A673 (cell line): Measurements from ENCODE around the gene GZMA. TPM values are rescaled to one million over a fixed set of nuclear protein-coding genes. Genes with fewer than 3 reads are reported as not detected.
A peak's percentile ranks its signal among the peaks of the same experiment; 100 is the strongest.
"Not testable (repeated sequence)": the region's sequence is repeated elsewhere in the genome, so short reads cannot be mapped to it uniquely, and the experiment has no call there.

Experiments used
- BruUV-seq: library from RNA; stranded (reverse); fragments of 400-500 nt; replicated peaks from 2 replicates; lab custom pipeline; 2021; lab: Mats Ljungman, UMichigan
- CTCF ChIA-PET: fragments of 300-600 bp; sonication (Branson Sonifier 250); formaldehyde crosslinking; loops from one replicate; lab custom pipeline; 2022; ENCODE audit warnings: antibody characterized with exemption; lab: Charles Lee
- POLR2A ChIA-PET: fragments of 300-600 bp; sonication (Branson Sonifier 250); formaldehyde crosslinking; loops from one replicate; lab custom pipeline; 2022; ENCODE audit warnings: antibody characterized with exemption; ENCODE audit not compliant: low non-redundant PET; lab: Charles Lee
- DNase-seq: peaks from one replicate; pipeline ENCODE4 v3.0.0-alpha.2; 2015; ENCODE audit warnings: low spot score
- H3K27ac ChIP-seq: fragments of 200-600 bp; sonication (generic); 2 replicates; pipeline ENCODE4 v1.5.1; 2016; ENCODE audit warnings: mixed run types, low read depth, mild to moderate bottlenecking, mixed read lengths, antibody characterized with exemption, low read length; ENCODE audit not compliant: poor library complexity, severe bottlenecking
- H3K27me3 ChIP-seq: fragments of 200-600 bp; sonication (generic); replicated peaks from 2 replicates; pipeline ENCODE4 v1.6.1; 2017; ENCODE audit warnings: mixed run types, low read depth, mild to moderate bottlenecking, mixed read lengths, antibody characterized with exemption, low read length; ENCODE audit not compliant: insufficient read depth, poor library complexity
- H3K36me3 ChIP-seq: fragments of 200-600 bp; sonication (generic); 2 replicates; pipeline ENCODE4 v1.6.1; 2016; ENCODE audit warnings: mixed run types, mild to moderate bottlenecking, mixed read lengths, antibody characterized with exemption, low read length; ENCODE audit not compliant: insufficient read depth, poor library complexity, severe bottlenecking
- H3K4me1 ChIP-seq: fragments of 200-600 bp; sonication (generic); 2 replicates; pipeline ENCODE4 v1.6.1; 2017; ENCODE audit warnings: mixed run types, mild to moderate bottlenecking, mixed read lengths, antibody characterized with exemption, low read length; ENCODE audit not compliant: insufficient read depth, poor library complexity, severe bottlenecking
- H3K4me3 ChIP-seq: fragments of 200-600 bp; sonication (generic); 2 replicates; pipeline ENCODE4 v1.5.1; 2016; ENCODE audit warnings: low read depth, mixed run types, mild to moderate bottlenecking, mixed read lengths, low read length; ENCODE audit not compliant: poor library complexity, severe bottlenecking
- H3K9me3 ChIP-seq: fragments of 200-600 bp; sonication (generic); 2 replicates; pipeline ENCODE4 v1.6.1; 2016; ENCODE audit warnings: mixed run types, low read depth, mild to moderate bottlenecking, mixed read lengths, antibody characterized with exemption, low read length; ENCODE audit not compliant: poor library complexity, severe bottlenecking
- CTCF ChIP-seq: fragments of 300-800, 200-600 bp; sonication (generic); conservative IDR thresholded peaks from 2 replicates; pipeline ENCODE4 v1.5.1; 2017; ENCODE audit warnings: low read depth, mild to moderate bottlenecking, antibody characterized with exemption, low read length, moderate library complexity, mixed read lengths
- EZH2 ChIP-seq: fragments of 200-600 bp; sonication (generic); IDR thresholded peaks from 2 replicates; pipeline ENCODE4 v1.6.1; 2017; ENCODE audit warnings: borderline replicate concordance, low read depth, mild to moderate bottlenecking, mixed read lengths, antibody characterized with exemption, low read length; ENCODE audit not compliant: poor library complexity, severe bottlenecking
- intact Hi-C: fragments of 100-400 bp; cut with micrococcal nuclease; formaldehyde crosslinking; loops from one replicate; pipeline ENCODE4 v1.10.0; 2022; ENCODE audit not compliant: unreplicated experiment
- total RNA-seq: library from RNA; stranded (reverse); gene quantifications from 2 replicates; pipeline ENCODE4 v1.2.3, GENCODE V29; 2021

GZMA gene
- total RNA-seq, 1 experiment from 2014 or later = not detected

GRCh38 chr5:55104036-55104772 lies 1.8 kb downstream of the GZMA start:
- Histone ChIP-seq H3K4me1 (no peaks in the 10 kb centered on the region), H3K36me3 (no peaks in the 10 kb centered on the region), H3K27ac (no peak overlapping the region), H3K27me3 (no peaks in the 10 kb centered on the region), H3K9me3 (no peaks in the 10 kb centered on the region), H3K4me3 (no peak overlapping the region)
- intact Hi-C loops = no loop called here
- no TSS peak for BruUV-seq
- TF ChIP-seq CTCF = no peak
- TF ChIP-seq EZH2 = no peak
- CTCF ChIA-PET = no interaction called here
- POLR2A ChIA-PET = no interaction called here
- DNase-seq = peak; percentile 3

GRCh38 chr5:55104946-55105701 lies 2.7 kb downstream of the GZMA start:
- intact Hi-C loops = no loop called here
- no TSS peak for BruUV-seq
- no peak for TF ChIP-seq EZH2
- TF ChIP-seq CTCF = no peak
- no peaks in the 10 kb centered on the region for H3K4me1 ChIP-seq
- H3K36me3 ChIP-seq = no peaks in the 10 kb centered on the region
- ChIA-PET POLR2A (no interaction called here), CTCF (no interaction called here)
- H3K27me3 ChIP-seq = no peaks in the 10 kb centered on the region
- H3K9me3 ChIP-seq = no peaks in the 10 kb centered on the region
- no peak overlapping the region for H3K27ac ChIP-seq
- H3K4me3 ChIP-seq = no peak overlapping the region
- no peak for DNase-seq

- CTCF ChIA-PET, H3K27ac ChIP-seq, H3K9me3 ChIP-seq, H3K4me3 ChIP-seq, POLR2A ChIA-PET, H3K27me3 ChIP-seq, intact Hi-C loops, H3K36me3 ChIP-seq, H3K4me1 ChIP-seq, DNase-seq, BruUV-seq: not testable (repeated sequence)
Observed at GRCh38 chr5:55105976-55106375, 3.5 kb downstream of the GZMA start.
